SJSA1 (cell line): Measurements from ENCODE around the gene TMTC1. TPM values are rescaled to one million over a fixed set of nuclear protein-coding genes. Genes with fewer than 3 reads are reported as not detected.
"Not testable (repeated sequence)": the region's sequence is repeated elsewhere in the genome, so short reads cannot be mapped to it uniquely, and the experiment has no call there.

ENCODE experiments used
- DNase-seq, 2 experiments: peaks; one replicate each; pipeline ENCODE4 v3.0.0-alpha.2; 2015 to 2020; ENCODE audit warnings: low spot score in 2 of 2, low read depth in 1 of 2
- H3K27ac ChIP-seq: fragments of 250-450 bp; sonication (Bioruptor Pico); 2 replicates; pipeline ENCODE4 v1.5.1; 2020; ENCODE audit warnings: mild to moderate bottlenecking, moderate library complexity
- H3K27me3 ChIP-seq: fragments of 250-450 bp; sonication (Bioruptor Pico); replicated peaks from 2 replicates; pipeline ENCODE4 v1.5.1; 2020; ENCODE audit warnings: mild to moderate bottlenecking, moderate library complexity
- H3K36me3 ChIP-seq: fragments of 250-450 bp; sonication (Bioruptor Pico); 2 replicates; pipeline ENCODE4 v1.5.1; 2020; ENCODE audit warnings: mild to moderate bottlenecking
- H3K4me1 ChIP-seq: fragments of 250-450 bp; sonication (Bioruptor Pico); replicated peaks from 2 replicates; pipeline ENCODE4 v1.6.1; 2021; ENCODE audit warnings: mild to moderate bottlenecking
- H3K4me3 ChIP-seq: fragments of 250-450 bp; sonication (Bioruptor Pico); 2 replicates; pipeline ENCODE4 v1.5.1; 2020; ENCODE audit warnings: mild to moderate bottlenecking
- H3K9me3 ChIP-seq: fragments of 250-450 bp; sonication (Bioruptor Pico); replicated peaks from 2 replicates; pipeline ENCODE4 v1.5.1; 2020; ENCODE audit warnings: mild to moderate bottlenecking
- total RNA-seq: library from RNA; depleted of rRNA; stranded (reverse); fragments of >200 nt; shearing (Covaris generic); gene quantifications from 2 replicates; pipeline ENCODE4 v1.2.3, GENCODE V29; 2014

TMTC1 gene
- total RNA-seq, 1 experiment from 2014 or later, result 0.21 TPM

- Histone ChIP-seq H3K27ac (no peak overlapping the region), H3K27me3 (no peaks in the 10 kb centered on the region), H3K36me3 (no peaks in the 10 kb centered on the region), H3K9me3 (no peaks in the 10 kb centered on the region), H3K4me1 (no peaks in the 10 kb centered on the region), H3K4me3 (no peak overlapping the region)
- DNase-seq, result no peak
Observed at GRCh38 chr12:29649722-29650121, 134.0 kb downstream of the TMTC1 start.

GRCh38 chr12:29644536-29645162, 139.1 kb downstream of the TMTC1 start:
- DNase-seq, result no peak

GRCh38 chr12:29640589-29641345, 143.0 kb downstream of the TMTC1 start:
- no peak overlapping the region for H3K4me3 ChIP-seq
- H3K27ac ChIP-seq, result no peak overlapping the region
- no peaks in the 10 kb centered on the region for H3K9me3 ChIP-seq
- no peak for DNase-seq
- no peaks in the 10 kb centered on the region for H3K4me1 ChIP-seq
- no peaks in the 10 kb centered on the region for H3K27me3 ChIP-seq
- no peaks in the 10 kb centered on the region for H3K36me3 ChIP-seq

More at GRCh38 chr12:29644536-29645162, 139.1 kb downstream of the TMTC1 start:
- no peak overlapping the region for H3K27ac ChIP-seq
- H3K4me3 ChIP-seq, result no peak overlapping the region
- H3K27me3 ChIP-seq, result no peaks in the 10 kb centered on the region
- no peaks in the 10 kb centered on the region for H3K9me3 ChIP-seq
- H3K36me3 ChIP-seq, result no peaks in the 10 kb centered on the region
- no peaks in the 10 kb centered on the region for H3K4me1 ChIP-seq

GRCh38 chr12:29639893-29640495, 143.7 kb downstream of the TMTC1 start:
- no peak for DNase-seq
- no peaks in the 10 kb centered on the region for H3K27me3 ChIP-seq
- H3K9me3 ChIP-seq, result no peaks in the 10 kb centered on the region
- no peak overlapping the region for H3K27ac ChIP-seq
- no peaks in the 10 kb centered on the region for H3K4me1 ChIP-seq
- H3K4me3 ChIP-seq, result no peak overlapping the region
- H3K36me3 ChIP-seq, result no peaks in the 10 kb centered on the region

- Histone ChIP-seq H3K27ac (no peak overlapping the region), H3K36me3 (no peaks in the 10 kb centered on the region), H3K4me1 (no peaks in the 10 kb centered on the region), H3K27me3 (no peaks in the 10 kb centered on the region), H3K4me3 (no peak overlapping the region), H3K9me3 (no peaks in the 10 kb centered on the region)
- DNase-seq, result no peak
Observed at GRCh38 chr12:29638528-29638927, 145.2 kb downstream of the TMTC1 start.

- H3K9me3 ChIP-seq, result no peaks in the 10 kb centered on the region
- H3K36me3 ChIP-seq, result no peaks in the 10 kb centered on the region
- no peaks in the 10 kb centered on the region for H3K27me3 ChIP-seq
- H3K27ac ChIP-seq, result no peak overlapping the region
- no peaks in the 10 kb centered on the region for H3K4me1 ChIP-seq
- DNase-seq, result no peak
- no peak overlapping the region for H3K4me3 ChIP-seq
Observed at GRCh38 chr12:29634057-29634456, 149.7 kb downstream of the TMTC1 start.

- not testable (repeated sequence) for H3K36me3 ChIP-seq, H3K4me3 ChIP-seq, H3K9me3 ChIP-seq, H3K4me1 ChIP-seq, H3K27ac ChIP-seq, DNase-seq, H3K27me3 ChIP-seq
Observed at GRCh38 chr12:29630164-29630563, 153.6 kb downstream of the TMTC1 start.

- H3K4me3 ChIP-seq, result no peak overlapping the region
Observed at GRCh38 chr12:29627221-29627620, 156.5 kb downstream of the TMTC1 start.

GRCh38 chr12:29625359-29625953, 158.3 kb downstream of the TMTC1 start:
- no peaks in the 10 kb centered on the region for H3K4me1 ChIP-seq

More at GRCh38 chr12:29627221-29627620, 156.5 kb downstream of the TMTC1 start:
- Histone ChIP-seq H3K27me3 (no peaks in the 10 kb centered on the region), H3K9me3 (no peaks in the 10 kb centered on the region), H3K36me3 (no peaks in the 10 kb centered on the region), H3K27ac (no peak overlapping the region), H3K4me1 (no peaks in the 10 kb centered on the region)
- no peak for DNase-seq

GRCh38 chr12:29622251-29622650, 161.5 kb downstream of the TMTC1 start:
- no peak overlapping the region for H3K27ac ChIP-seq
- H3K4me3 ChIP-seq, result no peak overlapping the region
- H3K4me1 ChIP-seq, result no peaks in the 10 kb centered on the region
- no peak for DNase-seq
- no peaks in the 10 kb centered on the region for H3K36me3 ChIP-seq
- H3K9me3 ChIP-seq, result no peaks in the 10 kb centered on the region
- H3K27me3 ChIP-seq, result no peaks in the 10 kb centered on the region

More at GRCh38 chr12:29625359-29625953, 158.3 kb downstream of the TMTC1 start:
- H3K27ac ChIP-seq, result no peak overlapping the region
- no peak overlapping the region for H3K4me3 ChIP-seq
- no peaks in the 10 kb centered on the region for H3K27me3 ChIP-seq
- H3K9me3 ChIP-seq, result no peaks in the 10 kb centered on the region
- no peaks in the 10 kb centered on the region for H3K36me3 ChIP-seq
- DNase-seq, result no peak

GRCh38 chr12:29620030-29620429, 163.7 kb downstream of the TMTC1 start:
- H3K27me3 ChIP-seq, result no peaks in the 10 kb centered on the region
- H3K4me3 ChIP-seq, result no peak overlapping the region
- no peaks in the 10 kb centered on the region for H3K4me1 ChIP-seq
- no peak for DNase-seq
- H3K36me3 ChIP-seq, result no peaks in the 10 kb centered on the region
- no peak overlapping the region for H3K27ac ChIP-seq
- H3K9me3 ChIP-seq, result no peaks in the 10 kb centered on the region

- no peak overlapping the region for H3K27ac ChIP-seq
- no peak overlapping the region for H3K4me3 ChIP-seq
- no peak for DNase-seq
- H3K27me3 ChIP-seq, result no peaks in the 10 kb centered on the region
- H3K4me1 ChIP-seq, result no peaks in the 10 kb centered on the region
- H3K36me3 ChIP-seq, result no peaks in the 10 kb centered on the region
- H3K9me3 ChIP-seq, result no peaks in the 10 kb centered on the region
Observed at GRCh38 chr12:29617407-29617803, 166.3 kb downstream of the TMTC1 start.

- Histone ChIP-seq H3K27me3 (no peaks in the 10 kb centered on the region), H3K4me1 (no peaks in the 10 kb centered on the region), H3K36me3 (no peaks in the 10 kb centered on the region), H3K9me3 (no peaks in the 10 kb centered on the region), H3K27ac (no peak overlapping the region), H3K4me3 (no peak overlapping the region)
- no peak for DNase-seq
Observed at GRCh38 chr12:29616664-29617406, 166.9 kb downstream of the TMTC1 start.
